ENCODE measurements around the gene REC114.
"Not testable (repeated sequence)": the region's sequence is repeated elsewhere in the genome, so short reads cannot be mapped to it uniquely, and the experiment has no call there.

The REC114 gene

GRCh38 chr15:73567020-73567419 is 124.1 kb downstream of the REC114 start:
- in situ Hi-C loops (cut with HindIII; ENCODE audit: low pct_ligation_motif_present, low pct_unique_long_range_greater_than_20kb, low sequenced_read_pairs): no loop called here
- no peak for DNase-seq

DNA sequence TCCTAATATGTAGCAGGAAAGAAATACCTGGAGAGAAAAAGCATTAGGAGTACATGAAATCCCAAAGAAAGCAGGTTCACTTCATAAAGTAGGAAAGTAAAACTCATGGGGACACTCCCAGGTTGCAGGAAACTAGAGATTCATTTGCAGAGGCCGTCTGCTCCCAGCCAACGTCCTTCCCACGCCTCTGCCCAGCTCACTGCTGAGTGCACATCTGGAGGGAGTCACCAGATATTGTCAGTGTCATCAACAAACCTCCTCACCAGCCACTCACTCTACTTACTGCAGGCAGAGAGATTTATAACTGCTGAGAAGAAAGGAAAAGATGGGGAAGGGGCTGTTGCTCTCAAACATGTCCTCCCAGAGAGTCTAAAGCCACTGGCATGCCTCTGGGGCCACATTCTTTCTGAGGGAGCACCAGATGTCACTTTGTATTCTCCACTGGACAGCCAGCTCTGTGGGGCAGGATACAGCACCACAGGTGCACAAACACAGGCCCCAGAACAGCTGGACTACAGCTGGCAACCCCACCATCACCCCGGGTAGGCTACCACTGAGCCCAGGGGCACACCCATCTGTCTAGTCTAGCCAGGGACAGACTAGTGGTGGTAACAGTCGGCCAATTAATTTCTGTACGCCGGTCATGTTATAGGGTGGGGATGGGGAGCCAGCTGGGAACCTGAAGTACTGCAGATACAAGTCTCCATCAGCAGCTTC is 125.8 kb downstream of the REC114 start:
- in situ Hi-C loops (cut with HindIII; ENCODE audit: low pct_ligation_motif_present, low pct_unique_long_range_greater_than_20kb, low sequenced_read_pairs): no loop called here
- DNase-seq: no peak

- no peak for DNase-seq
- in situ Hi-C loops (cut with HindIII; ENCODE audit: low pct_ligation_motif_present, low pct_unique_long_range_greater_than_20kb, low sequenced_read_pairs): no loop called here
These were observed 126.4 kb downstream of the REC114 start for GRCh38 chr15:73569361-73569760.

- in situ Hi-C loops (cut with HindIII; ENCODE audit: low pct_ligation_motif_present, low pct_unique_long_range_greater_than_20kb, low sequenced_read_pairs): no loop called here
- no peak for DNase-seq
These were observed 127.5 kb downstream of the REC114 start for GRCh38 chr15:73570355-73571032.

DNA sequence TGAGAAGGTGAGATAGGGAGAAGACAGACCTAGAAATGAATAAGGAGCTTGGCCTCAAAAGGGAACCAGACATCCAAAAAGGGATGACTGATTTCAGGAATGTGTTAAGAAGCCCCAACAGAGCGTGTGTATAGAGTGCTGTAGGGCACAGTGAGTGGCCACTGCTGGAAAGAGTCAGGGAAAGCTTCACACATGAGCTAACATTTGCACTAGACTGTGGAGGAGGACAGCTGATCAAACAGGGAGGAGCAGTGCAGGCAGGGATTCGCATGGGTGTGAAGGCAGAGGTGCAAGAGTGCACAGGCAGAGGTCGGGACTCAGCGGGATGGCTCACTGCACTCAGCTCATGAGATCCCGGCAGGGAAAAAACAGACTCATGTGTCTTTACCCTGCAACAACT is 128.4 kb downstream of the REC114 start:
- DNase-seq: peak; percentile 22

DNA sequence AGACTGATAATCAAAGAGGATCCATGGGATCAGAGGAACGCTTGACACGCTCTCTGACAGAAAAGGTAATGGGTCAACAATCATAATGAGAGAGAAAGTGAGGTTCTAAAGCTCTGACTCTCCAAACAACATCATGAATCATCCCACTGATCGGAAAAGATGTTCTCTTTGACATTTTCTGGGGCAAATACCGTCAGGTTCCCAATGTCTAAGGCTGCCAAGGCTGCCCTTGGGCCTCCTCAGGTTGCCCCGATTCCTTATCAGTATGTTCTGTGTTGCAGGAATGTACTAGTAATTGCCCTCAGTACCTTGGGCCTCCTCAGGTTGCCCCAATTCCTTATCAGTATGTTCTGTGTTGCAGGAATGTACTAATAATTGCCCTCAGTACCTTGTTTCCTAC is 129.3 kb downstream of the REC114 start:
- in situ Hi-C loops (cut with HindIII; ENCODE audit: low pct_ligation_motif_present, low pct_unique_long_range_greater_than_20kb, low sequenced_read_pairs): no loop called here
- no peak for DNase-seq

More for the DNA sequence above, 128.4 kb downstream of the REC114 start:
- in situ Hi-C loops (cut with HindIII; ENCODE audit: low pct_ligation_motif_present, low pct_unique_long_range_greater_than_20kb, low sequenced_read_pairs): no loop called here

- in situ Hi-C loops (cut with HindIII; ENCODE audit: low pct_ligation_motif_present, low pct_unique_long_range_greater_than_20kb, low sequenced_read_pairs): no loop called here
- DNase-seq: no peak
These were observed 130.1 kb downstream of the REC114 start for GRCh38 chr15:73573037-73573436.

DNA sequence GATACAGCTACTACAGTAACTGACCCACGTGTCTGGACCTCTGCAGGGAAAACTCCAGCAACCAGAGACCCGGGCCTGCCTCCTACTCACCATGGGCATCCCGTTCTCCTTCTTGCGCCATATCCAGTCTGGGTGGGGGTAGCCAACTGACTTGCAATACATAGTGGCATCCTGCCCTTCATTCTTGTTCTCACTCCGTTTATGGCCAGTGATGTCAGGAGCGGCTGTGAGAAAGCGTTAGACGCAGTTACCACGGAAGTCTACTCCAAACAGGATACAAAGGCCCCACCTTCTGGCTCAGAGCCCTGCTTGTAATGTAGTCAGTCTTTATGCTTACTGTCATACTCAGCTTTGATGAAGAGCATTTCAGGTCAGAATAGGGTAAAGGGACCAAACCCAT is 130.6 kb downstream of the REC114 start:
- in situ Hi-C loops (cut with HindIII; ENCODE audit: low pct_ligation_motif_present, low pct_unique_long_range_greater_than_20kb, low sequenced_read_pairs): no loop called here
- no peak for DNase-seq

- no peak for DNase-seq
- in situ Hi-C loops (cut with HindIII; ENCODE audit: low pct_ligation_motif_present, low pct_unique_long_range_greater_than_20kb, low sequenced_read_pairs): no loop called here
These were observed 132.8 kb downstream of the REC114 start for GRCh38 chr15:73575636-73576247.

DNA sequence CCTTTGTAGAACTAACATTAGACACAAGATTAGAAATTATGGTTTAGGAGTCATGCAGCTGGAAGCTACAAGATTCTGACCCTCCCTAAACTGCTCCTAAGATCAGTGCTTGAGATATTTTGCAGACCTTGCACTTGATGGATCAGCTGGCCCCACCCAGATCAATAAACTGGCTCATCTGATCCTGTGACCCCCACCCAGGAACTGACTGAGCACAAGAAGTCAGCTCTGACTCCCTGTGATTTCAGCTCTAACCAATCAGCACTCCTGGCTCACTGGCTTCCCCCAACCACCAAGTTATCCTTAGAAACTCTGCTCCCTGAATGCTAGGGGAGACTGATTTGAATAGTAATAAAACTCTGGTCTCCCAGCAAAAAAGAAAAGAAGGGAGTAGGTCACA is 134.6 kb downstream of the REC114 start:
- DNase-seq; in situ Hi-C loops (cut with HindIII; ENCODE audit: low pct_ligation_motif_present, low pct_unique_long_range_greater_than_20kb, low sequenced_read_pairs): not testable (repeated sequence)

DNA sequence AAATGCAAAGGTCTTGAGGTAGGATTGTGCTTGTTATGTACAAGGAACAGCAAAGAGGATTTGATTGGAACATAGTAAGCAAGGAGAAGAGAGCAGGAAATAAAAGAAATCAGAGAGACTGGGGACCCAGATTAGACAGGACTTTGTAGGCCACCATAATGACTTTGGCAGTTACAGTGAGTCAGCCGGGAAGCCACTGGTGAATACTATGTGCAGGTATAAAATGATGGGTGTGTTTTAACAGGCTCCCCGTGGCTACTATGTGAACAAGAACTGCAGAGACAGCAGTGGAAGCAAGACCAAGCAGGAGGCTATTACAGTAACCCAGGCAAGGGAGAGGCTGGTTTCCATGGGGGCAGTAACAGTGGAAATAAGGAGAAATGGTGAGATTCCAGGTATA is 135.1 kb downstream of the REC114 start:
- in situ Hi-C loops (cut with HindIII; ENCODE audit: low pct_ligation_motif_present, low pct_unique_long_range_greater_than_20kb, low sequenced_read_pairs): no loop called here

DNA sequence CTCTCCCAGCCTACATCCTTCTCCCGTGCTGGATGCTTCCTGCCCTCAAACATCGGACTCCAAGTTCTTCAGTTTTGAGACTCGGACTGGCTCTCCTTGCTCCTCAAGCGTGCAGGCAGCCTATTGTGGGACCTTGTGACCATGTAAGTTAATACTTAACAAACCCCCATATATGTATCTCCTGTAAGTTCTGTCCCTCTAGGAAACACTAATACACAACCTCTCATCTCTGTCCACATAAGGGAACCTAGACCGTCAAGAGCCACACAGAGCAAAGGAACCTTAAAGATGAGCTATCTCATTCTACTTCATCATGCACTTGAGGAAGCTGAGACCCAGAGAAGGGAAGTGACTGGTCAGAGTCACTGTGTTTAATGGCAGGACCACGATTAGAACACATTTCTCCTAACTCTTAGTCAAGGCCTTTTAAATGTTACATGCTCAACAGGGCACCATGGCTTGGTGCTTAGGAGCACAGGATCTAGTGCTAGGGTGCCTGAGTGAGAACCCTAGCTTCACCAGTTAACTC is 140.0 kb downstream of the REC114 start:
- in situ Hi-C loops (cut with HindIII; ENCODE audit: low pct_ligation_motif_present, low pct_unique_long_range_greater_than_20kb, low sequenced_read_pairs): no loop called here

More for the DNA sequence above, 135.1 kb downstream of the REC114 start:
- no peak for DNase-seq

GRCh38 chr15:73583544-73583943 is 140.6 kb downstream of the REC114 start:
- no peak for DNase-seq
- in situ Hi-C loops (cut with HindIII; ENCODE audit: low pct_ligation_motif_present, low pct_unique_long_range_greater_than_20kb, low sequenced_read_pairs): no loop called here

More for the DNA sequence above, 140.0 kb downstream of the REC114 start:
- DNase-seq: no peak

DNA sequence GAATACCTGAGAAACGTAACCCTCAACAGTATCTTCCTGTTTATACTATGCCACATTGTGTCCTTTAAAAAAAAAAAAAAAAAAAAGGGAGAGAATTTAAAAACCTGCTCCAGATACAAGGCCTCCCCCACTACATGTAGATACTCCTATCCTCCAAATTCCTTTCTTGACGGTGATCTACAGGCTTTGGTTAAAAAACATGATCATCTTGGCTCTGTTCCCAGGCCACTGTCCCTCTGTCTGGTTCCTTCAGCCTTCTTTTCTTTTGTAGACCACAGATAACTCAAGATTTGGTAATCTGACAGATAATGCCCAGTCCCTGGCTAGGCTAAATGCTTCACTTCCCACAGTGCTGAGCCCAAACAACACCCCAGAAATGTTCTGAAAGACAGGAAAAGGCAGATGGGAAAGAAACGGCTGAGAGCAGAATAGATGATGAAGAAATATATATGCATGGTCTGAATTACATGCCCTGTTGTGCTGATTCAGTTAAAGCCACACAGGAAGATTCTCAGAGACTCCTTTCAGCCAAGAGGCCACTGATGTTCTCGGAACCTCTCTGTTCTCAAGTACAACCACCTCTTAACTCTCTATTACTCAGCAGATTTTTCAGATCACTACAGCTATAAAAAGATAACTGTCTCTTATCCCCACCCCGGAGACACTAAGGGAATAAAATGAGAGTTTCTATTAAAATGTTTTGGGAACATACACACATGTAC is 141.9 kb downstream of the REC114 start:
- DNase-seq: no peak
- in situ Hi-C loops (cut with HindIII; ENCODE audit: low pct_ligation_motif_present, low pct_unique_long_range_greater_than_20kb, low sequenced_read_pairs): no loop called here

DNA sequence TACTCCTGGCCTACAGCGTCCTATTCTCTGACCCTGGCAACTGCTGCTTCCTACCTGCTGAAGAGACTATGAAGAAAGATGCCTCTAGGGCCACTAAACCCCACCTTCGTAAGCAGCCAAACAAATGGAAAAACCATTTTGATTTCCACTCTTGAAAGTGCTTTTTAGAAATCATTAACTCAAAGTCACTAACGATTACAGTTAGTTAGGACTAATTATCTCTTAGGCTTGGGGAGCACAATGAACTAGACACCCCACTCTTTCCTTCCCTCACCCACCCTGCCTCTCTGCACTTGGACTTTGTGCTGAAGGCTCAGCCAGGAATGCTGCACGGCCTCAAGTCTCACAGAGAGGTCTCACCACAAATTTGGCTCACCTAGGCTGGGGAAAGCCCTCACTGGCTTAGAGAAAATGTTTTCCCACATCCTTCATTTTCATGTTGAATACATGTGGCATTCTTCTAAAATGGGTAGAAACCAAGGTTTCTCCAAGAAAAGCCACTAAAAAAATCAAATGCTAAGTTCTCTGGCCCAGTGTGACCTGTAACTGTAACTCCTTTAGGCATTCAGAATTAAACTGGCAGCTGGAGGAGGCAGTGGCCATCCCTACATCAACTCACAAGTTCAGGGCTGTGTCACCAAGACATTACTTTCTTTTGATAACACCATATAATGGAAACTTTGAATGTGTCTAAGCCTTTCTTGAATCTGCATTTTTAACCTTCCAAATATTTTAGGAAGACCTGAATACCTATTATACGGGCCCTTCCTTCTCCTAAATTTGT is 143.1 kb downstream of the REC114 start:
- DNase-seq: no peak
- in situ Hi-C loops (cut with HindIII; ENCODE audit: low pct_ligation_motif_present, low pct_unique_long_range_greater_than_20kb, low sequenced_read_pairs): no loop called here

DNA sequence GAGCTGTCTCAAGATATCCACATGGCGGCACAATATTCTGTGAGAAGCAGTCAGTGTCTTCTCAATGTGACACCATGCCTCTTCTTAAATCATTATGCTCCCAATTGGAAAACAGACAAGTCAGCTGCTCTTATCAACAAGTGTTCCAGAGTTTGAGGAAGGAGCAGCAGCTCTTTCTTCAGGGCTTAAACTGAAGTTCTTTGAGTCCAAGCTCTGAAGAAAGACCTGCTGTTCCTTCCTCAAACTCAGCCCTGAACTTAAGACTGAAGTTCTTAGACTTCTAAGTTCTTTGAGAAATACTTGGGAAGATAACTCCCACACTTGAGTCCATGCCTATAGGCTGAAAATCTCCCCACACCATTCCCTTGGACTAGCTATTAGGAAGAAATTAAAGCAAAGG is 146.8 kb downstream of the REC114 start:
- in situ Hi-C loops (cut with HindIII; ENCODE audit: low pct_ligation_motif_present, low pct_unique_long_range_greater_than_20kb, low sequenced_read_pairs): no loop called here
- no peak for DNase-seq

GRCh38 chr15:73590263-73590662 is 147.3 kb downstream of the REC114 start:
- in situ Hi-C loops (cut with HindIII; ENCODE audit: low pct_ligation_motif_present, low pct_unique_long_range_greater_than_20kb, low sequenced_read_pairs): no loop called here

More at GRCh38 chr15:73590263-73590662, 147.3 kb downstream of the REC114 start:
- no peak for DNase-seq

Data from ACHN (cell line).